ENCODE results near the gene MDH1.
A peak's percentile ranks its signal among the peaks of the same experiment; 100 is the strongest.
"Not testable (repeated sequence)": the region's sequence is repeated elsewhere in the genome, so short reads cannot be mapped to it uniquely, and the experiment has no call there.

MDH1 gene

GRCh38 chr2:63589148-63589958 is 590 bp downstream of the MDH1 start:
- peak; percentile 2 for DNase-seq (ENCODE audit: low spot score)

- DNase-seq (ENCODE audit: low spot score), result no peak
Measured at GRCh38 chr2:63590626-63591408, 2.1 kb downstream of the MDH1 start.

- DNase-seq (ENCODE audit: low spot score), result no peak
Measured at GRCh38 chr2:63591566-63592175, 2.9 kb downstream of the MDH1 start.

- DNase-seq (ENCODE audit: low spot score), result no peak
Measured at GRCh38 chr2:63594660-63595059, 5.9 kb downstream of the MDH1 start.

DNA sequence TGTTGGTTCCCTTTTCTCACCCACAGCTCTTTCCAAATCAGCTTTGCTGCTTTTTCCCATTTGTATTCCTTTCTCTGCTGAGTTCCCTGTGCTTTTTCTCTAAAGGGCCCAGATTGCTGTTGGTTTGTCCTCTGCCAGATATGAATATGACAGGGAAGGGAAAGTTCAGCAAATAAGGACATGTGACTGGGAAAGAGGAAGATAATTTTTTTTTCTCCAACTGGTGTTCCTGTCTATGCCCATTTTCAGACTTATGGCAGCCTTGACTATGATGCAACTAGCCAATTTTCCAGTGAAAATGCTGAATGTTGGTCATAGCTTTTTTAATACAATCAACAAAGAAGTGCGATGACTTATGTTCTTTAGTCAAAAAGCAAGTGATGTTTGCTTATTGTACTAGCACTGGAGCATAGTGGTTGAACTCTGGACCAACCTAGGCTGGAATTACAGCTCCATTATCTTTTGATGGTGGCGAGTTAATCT is 7.7 kb downstream of the MDH1 start:
- no peak for DNase-seq (ENCODE audit: low spot score)

DNA sequence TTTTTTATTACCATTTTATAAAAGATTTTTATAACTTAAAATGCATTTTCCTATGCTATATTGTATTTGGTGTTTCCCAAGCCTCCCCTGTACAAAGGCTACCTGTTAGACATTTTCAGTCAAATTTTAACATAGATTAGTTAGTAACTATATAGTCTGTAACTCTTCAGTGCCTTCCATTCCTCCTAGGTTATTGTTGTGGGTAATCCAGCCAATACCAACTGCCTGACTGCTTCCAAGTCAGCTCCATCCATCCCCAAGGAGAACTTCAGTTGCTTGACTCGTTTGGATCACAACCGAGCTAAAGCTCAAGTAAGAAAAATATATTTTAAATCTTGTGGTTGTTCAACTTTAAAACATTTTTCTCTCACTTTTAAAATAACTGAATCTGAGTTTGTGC is 10.2 kb downstream of the MDH1 start:
- DNase-seq (ENCODE audit: low spot score), result no peak

DNA sequence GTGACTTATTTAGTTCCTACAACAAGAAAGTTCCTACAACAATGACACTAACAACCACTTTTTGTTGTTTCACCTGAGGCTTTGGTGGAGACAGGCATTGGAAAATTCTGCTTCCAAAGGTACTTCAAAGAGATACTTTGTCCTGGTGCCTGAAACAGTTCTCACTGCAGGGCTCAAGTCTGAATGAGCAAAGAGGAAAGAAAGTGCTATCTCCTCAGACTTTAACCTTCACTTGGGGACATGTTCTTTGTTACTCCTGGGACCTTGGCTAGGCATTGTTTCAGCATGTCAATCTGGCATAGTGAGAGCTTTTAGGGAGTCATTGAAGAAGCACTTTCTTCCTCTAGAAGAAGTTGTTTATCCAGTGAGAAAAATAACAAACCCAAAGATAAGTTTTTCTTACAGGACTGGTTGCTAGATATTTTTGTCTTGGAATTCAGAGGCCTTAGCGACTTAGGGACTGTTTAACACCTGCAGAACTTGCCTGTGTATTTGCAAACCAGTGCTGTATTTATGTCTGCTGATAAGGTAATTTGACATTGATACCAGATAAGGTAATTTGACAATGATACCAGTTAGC is 12.2 kb downstream of the MDH1 start:
- no peak for DNase-seq (ENCODE audit: low spot score)

DNA sequence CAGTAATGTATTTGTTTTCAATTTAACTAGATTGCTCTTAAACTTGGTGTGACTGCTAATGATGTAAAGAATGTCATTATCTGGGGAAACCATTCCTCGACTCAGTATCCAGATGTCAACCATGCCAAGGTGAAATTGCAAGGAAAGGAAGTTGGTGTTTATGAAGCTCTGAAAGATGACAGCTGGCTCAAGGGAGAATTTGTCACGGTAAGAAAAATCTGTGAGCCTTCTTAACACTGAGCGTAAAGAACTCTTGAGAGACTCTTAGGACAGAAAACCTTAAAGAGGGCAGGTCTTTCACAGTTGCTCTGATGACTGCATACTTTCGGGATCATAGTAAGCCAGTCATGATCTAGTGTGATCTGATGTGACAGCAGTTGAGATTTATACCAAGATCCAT is 15.9 kb downstream of the MDH1 start:
- DNase-seq (ENCODE audit: low spot score), result no peak

- DNase-seq (ENCODE audit: low spot score), result not testable (repeated sequence)
Measured at GRCh38 chr2:63608865-63609264, 20.1 kb downstream of the MDH1 start.

DNA sequence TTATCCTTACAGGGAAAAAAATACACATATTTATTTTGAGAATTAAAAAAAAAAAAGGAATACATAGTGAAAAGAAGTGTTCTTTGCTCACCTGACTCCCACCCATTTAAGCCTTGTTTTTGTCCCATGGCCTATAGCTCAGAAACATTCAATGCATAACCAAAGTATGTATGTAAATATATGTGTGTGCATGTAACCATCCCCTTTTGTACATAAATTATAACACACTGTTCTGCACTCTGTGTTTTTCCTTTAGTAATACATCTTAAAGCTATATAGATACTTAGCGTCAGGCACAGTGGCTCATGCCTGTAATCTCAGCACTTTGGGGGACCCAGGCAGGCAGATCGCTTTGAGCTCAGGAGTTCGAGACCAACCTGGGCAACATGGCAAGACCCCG is 21.8 kb downstream of the MDH1 start:
- no peak for DNase-seq (ENCODE audit: low spot score)

DNA sequence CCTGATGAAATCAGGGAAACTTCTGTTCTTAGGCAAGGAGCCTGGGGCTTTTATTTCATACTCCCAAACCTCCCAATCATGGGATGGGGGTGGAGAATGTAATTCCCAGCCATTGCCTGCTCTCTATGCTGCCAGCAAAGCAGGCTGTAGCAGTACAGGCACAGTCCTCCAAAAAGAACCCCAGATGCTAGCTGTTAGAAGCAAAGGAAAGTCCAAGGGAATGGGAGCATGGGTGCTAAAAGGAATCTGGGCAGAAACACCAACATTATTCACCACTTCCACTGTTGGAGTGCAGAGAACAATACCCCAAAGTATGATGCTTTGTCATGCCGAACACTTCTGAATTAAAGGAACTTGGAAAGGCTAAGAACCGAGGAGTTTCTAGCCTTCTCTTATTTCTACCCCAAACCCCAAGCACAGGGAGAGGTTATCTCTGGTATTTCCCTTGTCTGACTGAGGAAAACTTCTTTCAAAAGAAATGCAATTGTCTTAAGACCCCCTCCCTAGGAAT is 24.7 kb downstream of the MDH1 start:
- no peak for DNase-seq (ENCODE audit: low spot score)

DNA sequence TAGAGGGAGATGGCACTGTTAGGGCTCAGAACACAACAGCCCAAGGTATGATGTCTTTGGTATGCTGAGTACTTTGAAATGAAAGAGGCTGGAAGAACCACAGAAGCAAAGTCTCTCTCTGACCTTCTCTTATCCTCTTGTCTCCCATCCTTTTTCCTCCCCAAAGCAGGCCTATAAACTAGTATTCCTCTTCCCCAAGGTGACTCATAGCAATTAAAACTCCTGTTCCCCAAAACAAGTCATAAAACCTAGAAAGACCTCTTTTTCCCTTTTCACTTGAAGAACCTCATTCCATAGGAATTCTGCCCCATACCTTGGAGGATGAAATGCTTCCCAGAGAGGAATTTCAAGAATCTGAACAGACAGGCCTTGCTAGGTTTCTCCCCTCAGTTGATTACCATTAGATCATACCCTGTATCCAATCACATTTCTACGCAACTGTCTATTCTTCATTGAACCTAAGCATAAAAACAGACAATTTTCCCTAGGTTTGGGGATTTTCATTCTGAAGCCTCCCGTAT is 25.7 kb downstream of the MDH1 start:
- peak; percentile 65 for DNase-seq (ENCODE audit: low spot score)

- DNase-seq (ENCODE audit: low spot score), result peak; percentile 53
Measured at GRCh38 chr2:63614983-63615945, 26.5 kb downstream of the MDH1 start.

DNA sequence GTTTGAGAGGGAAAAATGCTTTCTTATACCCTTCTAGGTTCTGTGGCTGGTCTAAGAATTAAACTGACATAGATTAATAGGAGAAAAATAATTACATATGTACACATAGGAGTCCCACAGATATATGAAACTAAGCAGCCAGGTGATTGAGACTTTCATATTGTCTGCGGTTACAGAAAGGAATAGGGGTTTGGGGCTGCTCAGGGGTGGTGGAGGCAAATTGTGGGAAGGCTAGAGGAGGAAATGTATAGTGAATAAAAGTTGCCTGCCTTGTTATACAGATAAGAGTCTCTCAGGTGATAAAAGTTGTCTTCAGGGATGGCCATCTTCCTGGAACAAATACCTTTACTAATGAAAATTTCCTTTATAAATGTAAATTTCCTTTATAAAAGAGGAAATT is 28.6 kb downstream of the MDH1 start:
- DNase-seq (ENCODE audit: low spot score), result no peak

DNA sequence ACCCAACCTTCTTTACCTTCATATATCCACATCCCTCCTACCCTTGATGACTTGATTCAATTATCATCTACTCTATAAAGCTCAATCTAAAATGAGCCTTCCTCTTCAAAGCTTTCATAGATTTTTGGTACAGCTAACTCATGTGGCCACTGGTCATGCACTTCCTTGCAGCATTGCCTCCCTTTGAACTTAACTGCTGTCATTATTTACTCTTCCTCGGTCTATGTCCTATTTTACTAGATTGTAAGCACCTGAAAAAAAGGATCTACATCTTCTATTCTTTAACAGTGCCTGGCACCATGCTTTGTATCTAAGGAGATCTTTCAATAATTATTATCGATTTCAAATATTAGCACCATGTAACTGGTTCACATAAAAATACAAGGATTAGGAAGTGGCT is 30.6 kb downstream of the MDH1 start:
- DNase-seq (ENCODE audit: low spot score), result no peak

DNA sequence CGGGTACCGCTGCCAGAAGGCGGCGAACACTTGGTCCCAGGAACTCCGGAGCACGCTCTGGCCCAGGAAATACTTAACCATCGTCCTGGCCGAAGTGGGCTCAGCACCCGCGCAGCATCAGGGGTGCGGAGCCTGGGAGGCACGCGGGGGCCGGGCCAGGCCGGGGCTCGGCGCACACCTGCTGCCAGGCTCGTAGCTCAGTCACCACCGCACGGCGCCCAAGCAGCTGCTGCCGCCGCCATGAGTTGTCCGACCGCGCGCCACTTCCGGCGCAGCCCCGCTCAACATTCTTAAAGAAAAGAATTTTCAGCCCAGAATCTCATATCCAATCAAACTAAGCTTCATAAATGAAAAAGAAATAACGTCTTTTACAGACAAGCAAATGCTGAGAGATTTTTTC is 34.0 kb downstream of the MDH1 start:
- no peak for DNase-seq (ENCODE audit: low spot score)

- DNase-seq (ENCODE audit: low spot score), result not testable (repeated sequence)
Measured at GRCh38 chr2:63623763-63624162, 35.0 kb downstream of the MDH1 start.

DNA sequence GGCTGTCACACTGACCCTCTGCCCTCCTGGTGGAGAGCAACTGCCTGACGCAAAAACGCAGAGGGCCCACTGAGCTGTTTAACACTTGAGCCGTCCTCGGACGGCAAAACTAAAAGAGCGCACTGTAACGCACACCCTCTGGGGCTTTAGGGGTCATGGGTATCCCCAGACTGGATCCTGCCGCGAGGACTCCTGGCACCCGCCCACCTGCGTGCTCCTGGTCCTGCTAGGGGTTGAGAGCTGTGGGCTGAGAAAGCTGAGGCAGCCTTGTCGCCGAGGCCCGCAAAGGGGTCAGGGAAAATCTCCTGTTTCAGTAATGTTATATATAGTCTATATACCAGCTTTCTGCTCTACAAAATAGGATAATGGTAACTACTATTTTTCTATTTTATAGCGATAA is 39.1 kb downstream of the MDH1 start:
- DNase-seq (ENCODE audit: low spot score), result no peak

DNA sequence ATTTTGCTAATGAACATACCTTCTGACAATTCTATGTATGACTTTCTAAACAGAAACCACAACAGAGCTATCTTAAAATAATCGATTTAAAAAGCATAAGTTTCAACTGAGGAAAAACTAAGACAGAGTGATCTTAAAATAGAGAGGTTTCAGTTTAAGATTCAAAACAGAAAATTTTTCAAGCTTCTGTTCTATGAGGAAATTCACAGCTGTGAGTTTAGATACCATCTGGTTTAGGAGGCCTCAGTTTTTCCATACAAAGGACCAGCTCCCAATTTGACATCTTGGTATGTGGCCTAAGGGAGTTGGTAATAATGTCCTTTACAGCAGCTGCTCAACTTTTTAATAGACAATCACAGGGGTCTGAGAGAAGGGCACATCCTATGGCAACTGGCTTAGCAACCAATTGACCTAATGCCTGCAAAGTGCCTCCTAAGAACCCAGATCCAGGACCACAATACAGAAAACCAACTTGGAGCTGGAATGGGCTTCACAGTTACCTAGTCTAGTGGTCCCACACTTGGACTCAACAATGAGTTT is 39.7 kb downstream of the MDH1 start:
- no peak for DNase-seq (ENCODE audit: low spot score)

- DNase-seq (ENCODE audit: low spot score), result no peak
Measured at GRCh38 chr2:63631501-63631900, 42.7 kb downstream of the MDH1 start.

- no peak for DNase-seq (ENCODE audit: low spot score)
Measured at GRCh38 chr2:63632382-63632781, 43.6 kb downstream of the MDH1 start.

Measured in LoVo (cell line).